OCI-M1 (cell line): ENCODE measurements around the gene EVA1C.
"Not testable (repeated sequence)": the region's sequence is repeated elsewhere in the genome, so short reads cannot be mapped to it uniquely, and the experiment has no call there.

Experiments
- DNase-seq: peaks from one replicate; lab custom pipeline; 2025; lab: John Stamatoyannopoulos, UW

The EVA1C gene

GRCh38 chr21:32424674-32425073 is 12.2 kb downstream of the EVA1C start:
- DNase-seq = no peak

DNA sequence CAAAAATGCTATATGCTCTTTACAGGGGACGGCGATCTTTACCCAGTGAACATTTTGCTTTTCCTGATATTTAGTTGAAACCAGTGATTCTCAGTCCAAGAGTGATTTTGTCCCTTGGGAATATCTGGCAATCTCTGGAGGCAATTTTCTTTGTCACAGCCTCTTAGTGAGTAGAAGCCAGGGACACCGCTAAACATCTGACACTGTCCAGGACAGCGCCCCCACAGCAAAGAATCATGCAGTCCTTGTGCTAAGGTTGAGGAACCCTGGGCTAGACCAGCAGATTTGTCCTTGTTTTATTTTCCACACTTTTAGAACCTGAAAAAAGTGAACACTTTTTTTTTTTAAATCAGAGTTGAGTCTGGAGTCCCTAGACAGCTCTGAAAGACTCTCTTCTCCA is 13.1 kb downstream of the EVA1C start:
- no peak for DNase-seq

GRCh38 chr21:32426066-32426465 is 13.6 kb downstream of the EVA1C start:
- DNase-seq = no peak

DNA sequence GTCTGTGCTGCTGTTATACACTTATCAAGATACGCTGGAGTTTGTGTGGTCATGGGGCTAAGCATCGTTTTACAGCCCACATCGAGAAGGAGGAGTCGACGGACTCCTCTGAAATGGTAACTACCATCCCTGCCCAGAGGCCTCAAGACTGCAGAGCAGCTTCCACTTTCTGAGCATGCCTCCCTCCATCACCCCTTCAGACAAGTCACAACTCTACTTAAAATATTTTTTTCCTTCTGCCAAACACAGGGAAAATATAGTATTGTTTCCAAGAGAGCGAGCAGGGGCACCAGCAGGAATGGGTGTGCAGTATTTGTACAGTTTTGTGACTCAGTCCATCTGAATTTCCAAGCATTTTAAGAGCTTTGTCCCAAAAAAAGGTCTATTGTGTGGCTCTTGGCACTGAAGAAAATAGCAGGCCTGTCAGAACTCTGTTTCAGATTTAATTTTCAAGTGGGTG is 14.1 kb downstream of the EVA1C start:
- DNase-seq = no peak

GRCh38 chr21:32427958-32428623 is 15.6 kb downstream of the EVA1C start:
- peak; percentile 37 for DNase-seq

- not testable (repeated sequence) for DNase-seq
These were observed 20.6 kb downstream of the EVA1C start for GRCh38 chr21:32432982-32433660.

DNA sequence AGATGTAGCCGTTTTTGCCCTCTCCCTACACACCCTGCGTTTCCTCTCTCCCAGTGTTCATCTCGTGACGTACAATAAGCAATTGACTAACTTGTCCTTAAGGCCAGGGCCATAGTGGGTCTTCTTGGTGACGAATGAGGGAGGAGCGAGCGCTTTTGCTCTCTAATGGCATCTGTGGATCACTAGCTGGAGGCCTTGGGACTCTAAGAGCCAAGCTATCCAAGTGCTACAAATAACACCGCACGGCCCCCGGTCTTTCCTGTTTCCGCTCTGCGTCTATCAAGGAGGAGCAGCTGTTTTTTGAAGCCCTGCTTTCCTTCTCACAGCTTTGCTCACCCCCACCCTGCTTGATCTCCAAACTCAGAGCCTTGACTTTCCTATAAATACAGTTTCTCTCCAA is 25.2 kb downstream of the EVA1C start:
- DNase-seq = no peak

DNA sequence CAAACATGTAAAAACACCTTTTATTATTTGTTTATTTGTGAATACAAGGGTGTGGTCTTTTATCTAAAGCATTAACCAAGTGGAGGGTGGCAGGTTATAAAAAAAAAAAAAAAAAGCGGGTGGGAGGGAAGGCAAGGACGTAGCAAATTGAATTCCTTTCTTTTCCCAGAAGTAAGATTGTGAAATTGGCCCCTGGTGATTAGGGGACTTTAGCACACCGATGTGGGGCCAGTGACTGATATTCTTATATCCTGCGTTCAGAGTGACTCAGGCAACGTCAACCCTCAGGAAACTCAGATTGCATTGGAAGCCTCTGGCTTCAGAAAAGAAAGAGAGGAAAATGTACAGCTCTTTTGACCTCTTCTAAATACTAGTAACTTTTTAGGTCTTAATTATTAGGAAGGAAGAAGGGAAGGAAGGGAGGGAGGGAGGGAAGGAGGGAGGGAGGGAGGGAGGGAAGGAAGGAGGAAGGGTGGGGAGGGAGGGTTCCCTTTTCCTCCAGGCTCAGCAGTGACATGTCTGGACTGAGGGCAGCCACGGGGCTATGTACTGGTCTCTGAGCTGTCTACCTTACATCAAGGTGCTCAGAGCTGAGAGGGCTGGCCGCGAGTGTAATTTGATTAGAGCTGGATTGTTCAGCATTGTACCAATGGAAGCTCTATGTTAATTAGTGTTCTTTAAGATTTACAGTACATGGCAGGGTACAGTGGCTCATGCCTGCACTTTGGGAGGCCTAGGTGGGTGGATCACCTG is 30.2 kb downstream of the EVA1C start:
- no peak for DNase-seq

- DNase-seq = no peak
These were observed 32.6 kb downstream of the EVA1C start for GRCh38 chr21:32445101-32445500.

GRCh38 chr21:32446440-32446839 is 33.9 kb downstream of the EVA1C start:
- not testable (repeated sequence) for DNase-seq

- DNase-seq = no peak
These were observed 34.7 kb downstream of the EVA1C start for GRCh38 chr21:32447224-32447623.

- no peak for DNase-seq
These were observed 36.5 kb downstream of the EVA1C start for GRCh38 chr21:32448803-32449594.

- DNase-seq = not testable (repeated sequence)
These were observed 38.6 kb downstream of the EVA1C start for GRCh38 chr21:32450881-32451701.

DNA sequence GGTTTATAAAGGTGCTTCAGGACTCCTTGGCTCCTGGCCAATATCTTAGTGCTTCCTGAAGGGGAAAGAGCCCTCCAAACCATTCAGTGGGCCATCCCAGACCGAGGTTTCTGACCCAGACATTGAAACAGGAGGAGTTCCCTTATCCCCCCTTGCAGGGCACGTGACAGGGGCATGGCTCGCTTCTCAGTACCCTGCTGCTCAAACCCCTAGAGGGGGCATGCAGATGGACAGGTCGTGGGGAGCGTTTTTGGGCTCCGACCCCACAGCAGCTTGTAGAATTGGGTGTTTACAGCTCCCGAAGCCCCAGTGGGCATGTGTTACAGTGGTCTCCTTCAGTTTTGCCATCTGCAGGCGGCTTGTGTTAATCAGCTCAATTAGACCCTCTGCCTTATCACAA is 39.7 kb downstream of the EVA1C start:
- DNase-seq = not testable (repeated sequence)

DNA sequence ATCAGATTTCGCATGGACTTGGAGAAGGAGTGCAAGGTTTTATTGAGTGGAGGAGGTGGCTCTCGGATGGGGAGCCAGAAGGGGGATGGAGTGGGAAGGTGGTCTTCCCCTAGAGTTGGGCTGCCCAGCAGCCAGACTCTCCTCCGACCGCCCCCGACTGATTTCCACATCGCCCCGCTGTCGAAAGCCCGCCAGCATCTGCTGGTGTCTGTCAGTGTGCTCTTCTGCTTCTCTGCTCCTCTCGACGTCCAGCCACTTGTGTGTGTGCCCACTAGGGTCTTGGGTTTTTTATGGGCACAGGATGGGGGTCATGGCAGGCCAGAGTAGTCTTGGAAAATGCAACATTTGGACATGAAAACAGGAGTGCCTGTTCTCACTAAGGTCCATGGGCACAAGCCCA is 40.1 kb downstream of the EVA1C start:
- no peak for DNase-seq

DNA sequence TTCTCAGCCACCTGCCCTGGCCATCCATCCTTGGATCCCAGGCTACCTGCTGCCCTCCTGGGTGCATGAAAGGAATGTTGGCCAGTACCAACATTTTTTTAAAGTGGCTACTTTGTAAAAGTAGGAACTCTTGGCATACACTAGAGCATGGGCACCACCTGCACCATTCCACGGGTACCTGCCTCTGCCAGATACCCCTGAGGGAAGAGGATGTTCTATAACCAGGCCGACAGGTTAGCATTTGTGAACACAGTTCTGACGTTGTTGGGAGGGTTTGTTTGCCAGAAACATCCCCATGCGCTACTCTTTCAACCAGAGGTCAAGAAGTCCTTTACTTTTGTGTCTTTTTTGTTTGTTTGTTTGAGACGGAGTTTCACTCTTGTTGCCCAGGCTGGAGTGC is 43.0 kb downstream of the EVA1C start:
- no peak for DNase-seq

GRCh38 chr21:32456497-32456918 is 44.0 kb downstream of the EVA1C start:
- no peak for DNase-seq

- DNase-seq = peak; percentile 20
These were observed 44.9 kb downstream of the EVA1C start for GRCh38 chr21:32457360-32457840.

- DNase-seq = no peak
These were observed 45.5 kb downstream of the EVA1C start for GRCh38 chr21:32457962-32458361.

DNA sequence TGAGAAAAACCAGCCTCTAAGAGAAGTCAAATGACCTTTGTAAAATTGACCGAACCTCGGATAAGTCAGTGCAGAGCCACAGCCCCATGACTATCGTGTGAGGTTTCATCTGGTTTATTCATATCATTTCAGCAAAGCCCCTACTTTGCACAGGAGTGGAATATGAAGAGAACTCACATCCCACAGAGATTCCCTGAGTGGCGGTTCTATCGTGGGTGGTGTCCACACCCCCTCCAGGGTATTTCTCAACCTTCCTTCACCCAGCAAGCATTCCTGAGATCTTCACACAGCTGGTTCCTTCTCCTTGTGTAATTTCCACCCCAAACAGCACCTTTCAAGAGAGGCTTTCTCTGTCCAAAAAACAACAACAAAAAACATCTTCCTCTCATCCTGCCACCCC is 47.5 kb downstream of the EVA1C start:
- no peak for DNase-seq

GRCh38 chr21:32461503-32461902 is 49.0 kb downstream of the EVA1C start:
- no peak for DNase-seq
